Measurements from ENCODE around the gene TNFRSF18. TPM values are rescaled to one million over a fixed set of nuclear protein-coding genes. Genes with fewer than 3 reads are reported as not detected.

TNFRSF18 gene
- total and polyA plus RNA-seq, 10 of the 15 experiments (the other 5 are each of a cell fraction or from before 2014, with no cell fraction given): 0.18 to 7.5 (median 1.5) TPM; not detected in 1

- TF ChIP-seq SUZ12 (IDR thresholded peaks at IDR 0.05; ENCODE audit: unreplicated experiment): no peak
- TF ChIP-seq MEF2B (IDR thresholded peaks at IDR 0.05; ENCODE audit: partially characterized antibody, poor library complexity, severe bottlenecking): peak; percentile 78
- no peak for TF ChIP-seq EED (IDR thresholded peaks at IDR 0.05; ENCODE audit: low read depth)
- TF ChIP-seq SMAD5 (IDR thresholded peaks at IDR 0.05; ENCODE audit: low read depth): no peak
- no peak for TF ChIP-seq RELA (IDR thresholded peaks at IDR 0.05; ENCODE audit: borderline replicate concordance, partially characterized antibody)
- no peak for TF ChIP-seq IRF3 (IDR thresholded peaks at IDR 0.05)
- TF ChIP-seq FOXK2 (IDR thresholded peaks at IDR 0.05): no peak
- no peak for TF ChIP-seq ZZZ3 (IDR thresholded peaks at IDR 0.05; ENCODE audit: control insufficient read depth, insufficient read length, low read depth)
- 0 out of 6 replicates have a peak, but pooled peaks of 1 of the 3 experiments have one; percentile 5 for TF ChIP-seq CTCF (IDR thresholded peaks at IDR 0.05 in 2 of 3, conservative IDR thresholded peaks at IDR 0.05 in 1 of 3; ENCODE audit: control insufficient read depth in 2 of 3, extremely low read depth in 1 of 3, insufficient read depth in 1 of 3, low read depth in 3 of 3, low read length in 3 of 3)
- TF ChIP-seq ZNF207 (IDR thresholded peaks at IDR 0.05; ENCODE audit: borderline replicate concordance): no peak
- TF ChIP-seq ESRRA (IDR thresholded peaks at IDR 0.05; ENCODE audit: low read length): no peak
- no peak for TF ChIP-seq NR2C2 (IDR thresholded peaks at IDR 0.05; ENCODE audit: borderline replicate concordance, control insufficient read depth, insufficient read length, low read depth)
- no peak for TF ChIP-seq CHD1 (IDR thresholded peaks at IDR 0.05; ENCODE audit: low read depth, low read length)
- TF ChIP-seq ZNF687 (IDR thresholded peaks at IDR 0.05): peak; percentile 97
- TF ChIP-seq, protein P1, sequence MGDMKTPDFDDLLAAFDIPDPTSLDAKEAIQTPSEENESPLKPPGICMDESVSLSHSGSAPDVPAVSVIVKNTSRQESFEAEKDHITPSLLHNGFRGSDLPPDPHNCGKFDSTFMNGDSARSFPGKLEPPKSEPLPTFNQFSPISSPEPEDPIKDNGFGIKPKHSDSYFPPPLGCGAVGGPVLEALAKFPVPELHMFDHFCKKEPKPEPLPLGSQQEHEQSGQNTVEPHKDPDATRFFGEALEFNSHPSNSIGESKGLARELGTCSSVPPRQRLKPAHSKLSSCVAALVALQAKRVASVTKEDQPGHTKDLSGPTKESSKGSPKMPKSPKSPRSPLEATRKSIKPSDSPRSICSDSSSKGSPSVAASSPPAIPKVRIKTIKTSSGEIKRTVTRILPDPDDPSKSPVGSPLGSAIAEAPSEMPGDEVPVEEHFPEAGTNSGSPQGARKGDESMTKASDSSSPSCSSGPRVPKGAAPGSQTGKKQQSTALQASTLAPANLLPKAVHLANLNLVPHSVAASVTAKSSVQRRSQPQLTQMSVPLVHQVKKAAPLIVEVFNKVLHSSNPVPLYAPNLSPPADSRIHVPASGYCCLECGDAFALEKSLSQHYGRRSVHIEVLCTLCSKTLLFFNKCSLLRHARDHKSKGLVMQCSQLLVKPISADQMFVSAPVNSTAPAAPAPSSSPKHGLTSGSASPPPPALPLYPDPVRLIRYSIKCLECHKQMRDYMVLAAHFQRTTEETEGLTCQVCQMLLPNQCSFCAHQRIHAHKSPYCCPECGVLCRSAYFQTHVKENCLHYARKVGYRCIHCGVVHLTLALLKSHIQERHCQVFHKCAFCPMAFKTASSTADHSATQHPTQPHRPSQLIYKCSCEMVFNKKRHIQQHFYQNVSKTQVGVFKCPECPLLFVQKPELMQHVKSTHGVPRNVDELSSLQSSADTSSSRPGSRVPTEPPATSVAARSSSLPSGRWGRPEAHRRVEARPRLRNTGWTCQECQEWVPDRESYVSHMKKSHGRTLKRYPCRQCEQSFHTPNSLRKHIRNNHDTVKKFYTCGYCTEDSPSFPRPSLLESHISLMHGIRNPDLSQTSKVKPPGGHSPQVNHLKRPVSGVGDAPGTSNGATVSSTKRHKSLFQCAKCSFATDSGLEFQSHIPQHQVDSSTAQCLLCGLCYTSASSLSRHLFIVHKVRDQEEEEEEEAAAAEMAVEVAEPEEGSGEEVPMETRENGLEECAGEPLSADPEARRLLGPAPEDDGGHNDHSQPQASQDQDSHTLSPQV (IDR thresholded peaks at IDR 0.05): no peak
- peak; percentile 78; the same call in 1 of the 2 replicates for TF ChIP-seq NBN (IDR thresholded peaks at IDR 0.05)
- TF ChIP-seq IKZF2 (IDR thresholded peaks at IDR 0.05): peak in 1 of 2 experiments; percentile 26; a peak in 2 of 4 replicates
- no peak for TF ChIP-seq RB1 (IDR thresholded peaks at IDR 0.05; ENCODE audit: borderline replicate concordance)
- TF ChIP-seq POLR2AphosphoS2 (IDR thresholded peaks at IDR 0.05; ENCODE audit: low read depth, low read length): peak; percentile 79; the same call in 1 of the 2 replicates
- no peak for TF ChIP-seq ZBED1 (IDR thresholded peaks at IDR 0.05; ENCODE audit: borderline replicate concordance)
Measured at GRCh38 chr1:1250786-1251284, 44.4 kb upstream of the TNFRSF18 start (continued).
